GM12873 (cell line): ENCODE measurements around the gene FAM241B.

Source experiments
- CTCF ChIP-seq: IDR thresholded peaks from 2 replicates; pipeline ENCODE4 v1.5.1; 2012; ENCODE audit warnings: low read depth, mild to moderate bottlenecking, moderate library complexity, low read length, control low read depth; ENCODE audit not compliant: insufficient read depth; ENCODE audit errors: missing control alignments

FAM241B gene

GRCh38 chr10:69652111-69652856 is 22.2 kb downstream of the FAM241B start:
- TF ChIP-seq CTCF = no peak

GRCh38 chr10:69652857-69653199 is 22.8 kb downstream of the FAM241B start:
- no peak for TF ChIP-seq CTCF

- no peak for TF ChIP-seq CTCF
Measured at GRCh38 chr10:69653561-69653960, 23.5 kb downstream of the FAM241B start.

- no peak for TF ChIP-seq CTCF
Measured at GRCh38 chr10:69655124-69655867, 25.2 kb downstream of the FAM241B start.

GRCh38 chr10:69655868-69656555 is 26.0 kb downstream of the FAM241B start:
- TF ChIP-seq CTCF = no peak

- no peak for TF ChIP-seq CTCF
Measured at GRCh38 chr10:69656742-69657269, 26.8 kb downstream of the FAM241B start.

GRCh38 chr10:69657430-69657829 is 27.4 kb downstream of the FAM241B start:
- TF ChIP-seq CTCF = no peak
